NCI-H2196 treated with DMSO at 0.1 percent for 48 hours (cell line): ENCODE results near the gene ABCF2.

ENCODE experiments used
- DNase-seq: peaks from one replicate; lab custom pipeline; 2025; ENCODE audit not compliant: unreplicated experiment; lab: John Stamatoyannopoulos, UW

ABCF2 gene

GRCh38 chr7:151226560-151226874 lies 488 bp downstream of the ABCF2 start:
- DNase-seq, result no peak

GRCh38 chr7:151225948-151226510 lies 976 bp downstream of the ABCF2 start:
- DNase-seq, result no peak

DNA sequence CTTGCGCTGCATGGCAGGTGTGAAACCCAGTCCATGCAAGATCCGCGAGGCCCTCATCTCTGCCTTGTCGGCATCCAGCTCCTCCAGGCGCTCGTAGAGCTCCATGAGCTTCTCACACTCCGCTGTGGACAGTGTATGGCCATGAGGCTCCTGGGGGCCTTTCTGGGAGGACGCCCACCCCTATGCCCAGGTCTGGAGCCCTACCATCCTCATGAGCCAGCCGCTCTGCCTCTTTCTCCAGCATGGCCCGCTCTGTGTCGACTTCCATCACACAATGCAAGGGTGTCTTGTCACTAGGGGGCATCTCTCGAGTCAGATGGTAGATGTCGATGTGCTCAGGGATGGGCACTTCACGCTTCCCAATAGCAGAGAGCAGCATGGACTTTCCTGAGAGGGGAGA lies 3.3 kb downstream of the ABCF2 start:
- DNase-seq, result no peak

DNA sequence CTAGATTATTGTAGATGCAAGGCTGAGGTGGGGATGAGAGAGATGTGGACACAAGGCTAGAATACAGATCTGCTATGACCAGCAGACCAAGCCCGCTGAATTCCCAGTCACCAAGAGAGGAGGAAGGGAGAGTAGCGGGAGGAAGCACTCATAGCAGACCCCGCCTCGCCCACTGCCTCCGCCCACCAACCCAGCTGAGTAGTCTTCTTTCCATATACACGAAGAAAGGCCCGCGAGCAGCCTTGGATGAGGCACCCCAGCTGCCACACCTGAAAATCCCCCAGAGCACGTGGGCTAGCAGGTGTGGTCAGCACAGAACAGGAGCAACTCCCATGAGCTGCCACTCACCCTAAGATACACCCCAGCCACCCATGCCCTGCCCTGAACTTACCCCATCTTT lies 8.8 kb downstream of the ABCF2 start:
- no peak for DNase-seq

DNA sequence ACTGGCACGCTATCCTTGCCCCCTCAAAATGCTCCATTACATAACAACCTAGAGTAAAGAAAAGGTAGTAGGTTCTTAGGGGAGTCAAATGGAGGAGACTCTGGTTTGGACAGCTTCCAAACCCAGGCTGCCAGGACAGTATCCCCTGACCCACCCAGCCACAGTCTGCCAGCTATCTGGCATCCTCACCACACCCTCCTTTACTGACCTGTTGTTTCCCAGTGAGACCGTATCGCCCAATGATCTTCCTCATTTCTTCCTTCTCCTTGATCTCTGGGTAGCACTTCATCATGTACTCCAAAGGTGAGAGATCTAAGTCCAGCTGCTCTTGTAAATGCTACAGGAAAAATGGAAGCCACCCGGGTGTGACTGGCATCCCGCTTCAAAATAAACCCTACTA lies 11.6 kb downstream of the ABCF2 start:
- DNase-seq, result no peak

GRCh38 chr7:151213826-151214225 lies 13.2 kb downstream of the ABCF2 start:
- DNase-seq, result no peak

DNA sequence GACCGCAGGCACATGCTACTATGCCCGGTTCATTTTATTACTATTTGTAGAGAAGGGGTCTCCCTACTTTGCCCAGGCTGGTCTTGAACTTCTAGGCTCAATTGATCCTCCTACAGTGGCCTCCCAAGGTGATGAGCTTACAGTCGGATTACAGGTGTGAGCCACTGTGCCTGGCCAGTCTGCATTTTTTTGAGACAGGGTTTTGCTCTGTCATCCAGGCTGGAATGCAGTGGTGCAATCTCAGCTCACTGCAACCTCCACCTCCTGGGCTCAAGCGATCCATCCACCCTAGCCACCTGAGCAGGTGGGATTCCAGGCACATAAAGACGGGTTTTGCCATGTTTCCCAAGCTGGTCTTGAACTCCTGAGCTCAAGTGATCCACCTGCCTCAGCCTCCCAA lies 14.4 kb downstream of the ABCF2 start:
- DNase-seq, result no peak

- DNase-seq, result no peak
These were observed 15.7 kb downstream of the ABCF2 start for GRCh38 chr7:151211155-151211772.

GRCh38 chr7:151210087-151210854 lies 16.7 kb downstream of the ABCF2 start, which contains the start of gene H2BK1:
H2BK1 (minus strand) TSS chr7:151210488; CDS start chr7:151210318, 170 bp downstream.
- DNase-seq, result no peak

GRCh38 chr7:151209588-151209987 lies 17.4 kb downstream of the ABCF2 start:
- DNase-seq, result no peak

DNA sequence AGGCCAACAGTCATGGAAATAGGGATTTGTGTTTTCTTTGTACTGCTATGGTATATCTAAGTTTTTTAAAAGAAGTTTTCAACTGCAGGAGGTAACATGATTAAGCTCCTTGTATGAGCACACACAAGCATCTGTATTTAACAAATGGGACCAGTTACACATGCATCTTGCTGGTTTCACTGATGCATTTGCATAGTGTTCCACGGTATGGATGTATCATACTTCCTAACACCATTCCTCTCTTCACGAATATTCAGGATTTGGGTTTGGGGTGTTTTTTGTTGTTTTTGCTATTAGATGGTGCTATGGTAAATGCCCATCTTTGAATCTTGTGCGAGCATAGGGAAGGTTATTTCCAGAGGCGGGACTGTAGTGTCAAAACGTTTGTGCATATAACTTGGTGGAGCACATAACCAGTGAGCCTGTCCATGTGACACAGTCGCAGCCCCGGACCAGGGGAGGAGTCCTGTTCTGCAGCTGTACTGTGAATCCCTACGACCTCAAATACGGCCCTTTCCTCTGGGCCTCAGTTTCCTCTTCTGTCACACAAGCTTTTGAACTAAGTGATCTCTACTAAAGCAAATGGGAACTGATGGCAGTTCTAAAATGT lies 18.6 kb downstream of the ABCF2 start:
- no peak for DNase-seq

DNA sequence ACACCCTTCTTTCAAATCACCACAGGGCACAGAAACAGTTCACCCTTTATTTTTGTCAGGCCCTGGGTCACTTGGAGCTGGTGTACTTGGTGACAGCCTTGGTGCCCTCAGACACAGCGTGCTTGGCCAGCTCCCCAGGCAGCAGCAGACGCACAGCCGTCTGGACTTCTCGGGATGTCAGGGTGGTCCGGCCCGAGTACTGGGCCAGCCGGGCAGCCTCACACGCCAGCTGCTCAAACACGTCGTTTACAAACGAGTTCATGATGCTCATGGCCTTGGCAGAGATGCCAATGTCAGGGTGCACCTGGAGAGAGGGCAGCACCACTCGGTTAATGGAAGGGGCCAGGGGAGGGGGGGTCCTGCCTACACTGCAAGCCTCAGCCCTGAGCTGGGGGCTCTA lies 19.2 kb downstream of the ABCF2 start:
- DNase-seq, result no peak

GRCh38 chr7:151207315-151207714 lies 19.7 kb downstream of the ABCF2 start:
- DNase-seq, result no peak

DNA sequence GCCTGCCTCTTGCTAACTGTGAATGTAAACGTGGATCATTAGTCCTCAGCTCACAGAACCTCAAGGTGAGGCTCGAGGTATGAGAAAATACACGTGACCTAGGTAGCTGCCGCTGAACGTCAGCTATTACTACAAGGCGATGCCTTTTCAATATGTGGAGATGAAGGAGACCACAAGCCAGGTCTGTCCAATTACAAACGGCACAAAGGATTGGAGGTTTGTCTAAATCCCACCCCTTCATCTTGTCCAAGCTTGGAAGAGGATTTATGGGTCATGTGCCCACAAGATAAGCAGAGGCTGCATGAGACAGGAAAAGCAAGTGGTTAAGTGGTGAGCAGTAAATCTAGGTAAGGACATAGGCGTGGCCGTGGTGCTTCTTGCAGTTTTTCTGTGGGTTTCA lies 20.1 kb downstream of the ABCF2 start:
- no peak for DNase-seq

DNA sequence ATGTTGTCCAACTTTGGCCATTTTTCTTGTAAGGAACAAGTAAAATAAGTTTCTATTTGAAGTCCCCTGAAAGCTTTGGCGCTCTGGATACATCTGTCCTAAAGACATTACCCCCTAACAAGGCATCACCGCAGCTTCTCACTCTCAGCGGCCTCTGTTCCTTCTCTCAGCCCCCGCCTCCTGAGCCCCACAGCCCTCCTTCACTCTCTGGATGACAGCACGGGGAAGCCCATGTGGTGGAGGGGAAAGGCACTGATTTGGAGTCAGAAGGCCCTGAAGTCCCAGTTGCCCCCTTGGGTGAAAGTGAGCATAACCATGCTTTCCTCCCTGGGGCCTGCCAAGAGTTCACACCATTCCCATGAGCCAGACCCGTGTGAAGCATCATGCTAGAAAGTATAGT lies 21.3 kb downstream of the ABCF2 start:
- no peak for DNase-seq

- no peak for DNase-seq
These were observed 22.5 kb downstream of the ABCF2 start for GRCh38 chr7:151204383-151205032.

- no peak for DNase-seq
These were observed 24.2 kb downstream of the ABCF2 start for GRCh38 chr7:151202836-151203235.

GRCh38 chr7:151201751-151202150 lies 25.3 kb downstream of the ABCF2 start:
- DNase-seq, result no peak

DNA sequence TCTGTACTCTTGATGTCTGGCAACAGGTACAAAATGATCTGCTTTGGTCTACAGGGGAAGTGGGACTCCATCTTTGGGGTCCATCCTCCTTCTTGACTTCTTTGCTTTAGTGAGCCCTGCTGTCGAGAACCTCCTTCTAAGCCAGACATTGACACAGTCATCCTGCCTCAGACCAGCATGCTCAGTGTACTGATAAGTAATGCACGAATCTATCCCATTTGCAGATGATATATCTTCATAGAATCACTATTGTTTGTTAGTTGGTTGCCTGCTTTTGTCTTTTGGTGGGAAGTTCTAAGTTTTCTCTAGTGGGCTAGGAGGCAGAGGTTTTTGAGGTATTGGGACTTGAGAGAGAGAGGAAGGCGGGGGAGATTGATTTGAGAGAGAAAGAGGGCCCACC lies 25.7 kb downstream of the ABCF2 start:
- DNase-seq, result no peak

DNA sequence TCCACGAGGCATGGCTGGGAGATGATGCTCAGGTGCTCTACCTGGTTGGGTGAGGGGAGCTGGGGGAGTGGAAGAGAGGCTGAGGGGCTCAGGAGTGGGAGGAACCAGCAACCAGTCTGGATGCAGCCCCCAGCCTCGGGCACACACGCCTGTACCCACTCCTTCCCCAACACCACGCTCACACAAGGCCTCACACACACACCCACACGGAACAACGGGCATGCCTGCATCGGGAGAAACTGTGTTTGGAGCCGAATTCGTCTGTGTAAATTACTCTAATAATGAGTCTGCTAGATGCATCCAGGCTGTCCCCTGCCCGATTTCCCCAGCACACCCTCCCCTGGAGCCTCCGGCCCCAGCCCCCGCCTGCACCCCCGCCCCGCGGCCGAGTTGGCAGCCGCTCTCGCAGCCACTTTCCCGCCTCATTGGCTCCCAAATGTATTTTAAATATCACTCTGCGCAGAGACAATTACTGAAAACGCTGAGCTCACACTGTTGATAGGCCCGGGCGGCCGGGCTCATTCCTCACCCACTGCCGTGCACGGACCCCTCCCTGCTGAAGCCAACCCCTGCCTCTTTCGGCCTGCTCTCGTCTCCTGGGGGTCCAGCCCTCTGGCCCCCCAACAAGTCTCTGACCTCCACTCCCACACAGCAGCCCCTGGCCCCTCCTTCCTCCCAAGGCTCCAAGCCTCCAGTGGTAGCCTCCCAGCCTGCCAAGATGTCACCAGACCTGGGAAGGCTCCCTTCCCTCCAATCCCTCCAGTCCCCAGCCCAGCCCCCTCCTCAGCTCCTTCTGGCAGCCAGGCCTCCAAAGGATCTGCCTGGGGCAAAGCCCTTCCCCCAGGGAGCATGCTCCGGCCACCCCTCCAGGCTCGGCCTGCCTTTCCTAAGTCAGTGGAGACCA lies 27.8 kb downstream of the ABCF2 start:
- no peak for DNase-seq

DNA sequence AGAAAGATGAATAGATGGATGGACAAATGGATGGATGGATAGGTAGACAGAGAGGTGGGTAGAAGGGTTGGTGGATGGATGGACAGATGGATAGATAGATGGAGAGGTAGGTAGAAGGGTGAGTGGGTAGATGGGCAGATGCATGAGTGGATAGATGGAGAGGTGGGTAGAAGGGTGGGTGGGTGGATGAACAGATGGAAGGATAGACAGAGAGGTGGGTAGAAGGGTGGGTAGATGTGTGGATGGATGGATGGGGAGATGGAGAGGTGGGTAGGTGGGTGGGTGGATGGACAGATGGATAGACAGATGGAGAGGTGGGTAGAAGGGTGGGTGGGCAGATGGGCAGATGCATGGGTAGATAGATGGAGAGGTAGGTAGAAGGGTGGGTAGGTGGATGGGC lies 29.1 kb downstream of the ABCF2 start:
- no peak for DNase-seq
